SK-N-SH (cell line): ENCODE data around the gene PARP12.

Source experiments
- CTCF ChIP-seq: fragments of 200-600 bp; sonication (generic); IDR thresholded peaks from 2 replicates; pipeline ENCODE4 v1.6.1; 2017; ENCODE audit warnings: antibody characterized with exemption, mild to moderate bottlenecking, moderate library complexity
- MAX ChIP-seq: IDR thresholded peaks from 2 replicates; pipeline ENCODE4 v1.4.0; 2012; ENCODE audit warnings: low read depth
- MEF2A ChIP-seq: IDR thresholded peaks from 2 replicates; pipeline ENCODE4 v1.4.0; 2012; ENCODE audit warnings: low read depth, borderline replicate concordance
- NFIC ChIP-seq: IDR thresholded peaks from 2 replicates; pipeline ENCODE4 v1.4.0; 2012; ENCODE audit warnings: borderline replicate concordance
- NRF1 ChIP-seq: IDR thresholded peaks from 2 replicates; pipeline ENCODE4 v1.6.1; 2012; ENCODE audit warnings: low read depth, mild to moderate bottlenecking, low read length
- POLR2AphosphoS5 ChIP-seq: IDR thresholded peaks from 2 replicates; pipeline ENCODE4 v1.6.1; 2012; ENCODE audit warnings: low read depth, low read length
- RAD21 ChIP-seq: IDR thresholded peaks from 2 replicates; pipeline ENCODE4 v1.6.1; 2012; ENCODE audit warnings: mild to moderate bottlenecking, low read length
- REST ChIP-seq: IDR thresholded peaks from 2 replicates; pipeline ENCODE4 v1.6.1; 2012; ENCODE audit warnings: mild to moderate bottlenecking, low read depth, low read length, moderate library complexity
- TAF1 ChIP-seq: IDR thresholded peaks from 2 replicates; pipeline ENCODE4 v1.6.1; 2012; ENCODE audit warnings: low read depth, mild to moderate bottlenecking, low read length, moderate library complexity, borderline replicate concordance
- TEAD4 ChIP-seq: IDR thresholded peaks from 2 replicates; pipeline ENCODE4 v1.4.0; 2012; ENCODE audit warnings: mild to moderate bottlenecking, borderline replicate concordance; ENCODE audit not compliant: insufficient read depth
- ZBTB33 ChIP-seq: IDR thresholded peaks from 2 replicates; pipeline ENCODE4 v1.4.0; 2012; ENCODE audit warnings: low read depth, borderline replicate concordance

- no peak for TF ChIP-seq CTCF
- no peak for TF ChIP-seq NFIC
- TF ChIP-seq TAF1: no peak
- no peak for TF ChIP-seq MEF2A
- TF ChIP-seq POLR2AphosphoS5: no peak
- TF ChIP-seq NRF1: no peak
- TF ChIP-seq RAD21: no peak
- TF ChIP-seq ZBTB33: no peak
- no peak for TF ChIP-seq MAX
- TF ChIP-seq REST: no peak
- no peak for TF ChIP-seq TEAD4
These were observed 20.0 kb upstream of the PARP12 start for GRCh38 chr7:140082770-140083169.
